Sigmoid colon (tissue), 4 donors: ENCODE results near the gene IGF2BP2.

ENCODE experiments used
- CTCF ChIP-seq, 4 experiments: fragments of 450-650 bp in 3 of 4; fragments of 200-600 bp in 1 of 4; IDR thresholded peaks; one replicate each; pipeline ENCODE4 v1.5.1; 2016 to 2019; ENCODE audit warnings: antibody characterized with exemption in 4 of 4, mild to moderate bottlenecking in 3 of 4, moderate library complexity in 2 of 4
- EP300 ChIP-seq, 4 donors: sonication (generic); formaldehyde crosslinking; IDR thresholded peaks; one replicate each; pipeline ENCODE4 v1.6.1; 2017; ENCODE audit warnings: antibody characterized with exemption in 4 of 4
- POLR2A ChIP-seq, 2 donors: fragments of 450-650 bp; IDR thresholded peaks; one replicate each; pipeline ENCODE4 v1.6.1; 2016; ENCODE audit warnings: antibody characterized with exemption in 2 of 2, mild to moderate bottlenecking in 2 of 2, moderate library complexity in 2 of 2

DNA sequence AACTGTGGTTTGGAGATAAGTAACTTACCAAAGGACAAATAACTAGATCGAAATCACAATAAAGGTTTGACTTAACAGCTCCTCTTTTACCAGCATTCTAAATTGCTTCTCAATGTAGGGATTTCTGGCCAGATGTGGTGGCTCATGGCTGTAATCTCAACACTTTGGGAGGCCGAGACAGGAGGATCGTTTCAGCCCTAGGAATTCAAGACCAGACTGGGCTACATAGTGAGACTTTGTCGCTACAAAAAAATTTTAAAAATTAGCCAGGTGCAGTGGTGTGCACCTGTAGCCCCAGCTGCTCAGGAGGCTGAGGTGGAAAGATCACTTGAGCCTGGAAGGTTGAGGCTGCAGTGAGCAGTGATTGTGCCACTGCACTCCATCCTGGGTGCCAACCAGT lies 17.4 kb upstream of the IGF2BP2 start:
- TF ChIP-seq CTCF (IDR thresholded peaks at IDR 0.05) = no peak
- no peak for TF ChIP-seq EP300 (IDR thresholded peaks at IDR 0.05)
- no peak for TF ChIP-seq POLR2A (IDR thresholded peaks at IDR 0.05)
